ENCODE measurements around the gene SLC39A11.

- TF ChIP-seq, protein P1, sequence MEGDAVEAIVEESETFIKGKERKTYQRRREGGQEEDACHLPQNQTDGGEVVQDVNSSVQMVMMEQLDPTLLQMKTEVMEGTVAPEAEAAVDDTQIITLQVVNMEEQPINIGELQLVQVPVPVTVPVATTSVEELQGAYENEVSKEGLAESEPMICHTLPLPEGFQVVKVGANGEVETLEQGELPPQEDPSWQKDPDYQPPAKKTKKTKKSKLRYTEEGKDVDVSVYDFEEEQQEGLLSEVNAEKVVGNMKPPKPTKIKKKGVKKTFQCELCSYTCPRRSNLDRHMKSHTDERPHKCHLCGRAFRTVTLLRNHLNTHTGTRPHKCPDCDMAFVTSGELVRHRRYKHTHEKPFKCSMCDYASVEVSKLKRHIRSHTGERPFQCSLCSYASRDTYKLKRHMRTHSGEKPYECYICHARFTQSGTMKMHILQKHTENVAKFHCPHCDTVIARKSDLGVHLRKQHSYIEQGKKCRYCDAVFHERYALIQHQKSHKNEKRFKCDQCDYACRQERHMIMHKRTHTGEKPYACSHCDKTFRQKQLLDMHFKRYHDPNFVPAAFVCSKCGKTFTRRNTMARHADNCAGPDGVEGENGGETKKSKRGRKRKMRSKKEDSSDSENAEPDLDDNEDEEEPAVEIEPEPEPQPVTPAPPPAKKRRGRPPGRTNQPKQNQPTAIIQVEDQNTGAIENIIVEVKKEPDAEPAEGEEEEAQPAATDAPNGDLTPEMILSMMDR (conservative IDR thresholded peaks at IDR 0.05 in 1 of 2, IDR thresholded peaks at IDR 0.05 in 1 of 2; ENCODE audit: low read depth in 1 of 2, low read length in 2 of 2) = no peak
- no peak for TF ChIP-seq EZH2 (IDR thresholded peaks at IDR 0.05; ENCODE audit: low read length, missing control alignments)
Measured at GRCh38 chr17:73013301-73013700, 79.2 kb downstream of the SLC39A11 start.

Measured in fibroblast of lung (primary cell).